GM18951 (cell line): Measurements from ENCODE around the gene RCOR1.

Experiments
- POLR2A ChIP-seq: IDR thresholded peaks from 4 replicates; pipeline ENCODE4 v1.6.1; 2011; ENCODE audit warnings: mild to moderate bottlenecking; ENCODE audit not compliant: insufficient read length, insufficient read depth; ENCODE audit errors: extremely low read depth
- in situ Hi-C: fragments of 300-500 bp; cut with MboI; formaldehyde crosslinking; loops from one replicate; pipeline ENCODE4 v1.12.0; 2022; ENCODE audit warnings: low sequenced_read_pairs, mixed read lengths, inconsistent platforms; ENCODE audit not compliant: unreplicated experiment

RCOR1 gene

GRCh38 chr14:102746634-102747438, 154.4 kb downstream of the RCOR1 start:
- in situ Hi-C loops = no loop called here

GRCh38 chr14:102748806-102749205, 156.4 kb downstream of the RCOR1 start:
- in situ Hi-C loops = no loop called here
- no peak for TF ChIP-seq POLR2A

More at GRCh38 chr14:102746634-102747438, 154.4 kb downstream of the RCOR1 start:
- TF ChIP-seq POLR2A = no peak

- in situ Hi-C loops = no loop called here
- TF ChIP-seq POLR2A = no peak
These were observed 157.2 kb downstream of the RCOR1 start for GRCh38 chr14:102749393-102750305.

- in situ Hi-C loops = no loop called here
- TF ChIP-seq POLR2A = no peak
These were observed 157.9 kb downstream of the RCOR1 start for GRCh38 chr14:102750376-102750775.

GRCh38 chr14:102751088-102751487, 158.6 kb downstream of the RCOR1 start:
- TF ChIP-seq POLR2A = no peak
- in situ Hi-C loops = no loop called here

- in situ Hi-C loops = no loop called here
- no peak for TF ChIP-seq POLR2A
These were observed 159.9 kb downstream of the RCOR1 start for GRCh38 chr14:102752239-102752847.

GRCh38 chr14:102754370-102755262, 162.2 kb downstream of the RCOR1 start:
- TF ChIP-seq POLR2A = peak; percentile 9
- in situ Hi-C loops = no loop called here

- TF ChIP-seq POLR2A = no peak
- in situ Hi-C loops = no loop called here
These were observed 165.2 kb downstream of the RCOR1 start for GRCh38 chr14:102757646-102758045.

GRCh38 chr14:102758087-102758486, 165.6 kb downstream of the RCOR1 start:
- TF ChIP-seq POLR2A = no peak
- in situ Hi-C loops = no loop called here

- in situ Hi-C loops = loop anchor here (10.0 kb wide), 1 partner anchor 155 kb away; no protein-coding TSS in a partner anchor
- TF ChIP-seq POLR2A = no peak
These were observed 167.2 kb downstream of the RCOR1 start for GRCh38 chr14:102759456-102760187.

GRCh38 chr14:102760496-102761193, 168.2 kb downstream of the RCOR1 start:
- TF ChIP-seq POLR2A = no peak
- in situ Hi-C loops = loop anchor here (10.0 kb wide), 1 partner anchor 156 kb away; no protein-coding TSS in a partner anchor
